ENCODE data around the gene PRXL2B.
"Not testable (repeated sequence)": the region's sequence is repeated elsewhere in the genome, so short reads cannot be mapped to it uniquely, and the experiment has no call there.

Gene PRXL2B

GRCh38 chr1:2552189-2552588 is 34.4 kb upstream of the PRXL2B start:
- H3K4me1 ChIP-seq (ENCODE audit: control insufficient read depth, insufficient read depth, low read length, unreplicated experiment) = peaks cover 23% of the 10 kb centered on the region
- no peak overlapping the region for H3K27ac ChIP-seq (ENCODE audit: low read depth, low read length)
- H2AFZ ChIP-seq (ENCODE audit: low read length, unreplicated experiment) = no peak overlapping the region
- H3K27me3 ChIP-seq (ENCODE audit: insufficient read depth, low read length) = no peaks in the 10 kb centered on the region
- no peaks in the 10 kb centered on the region for H3K79me2 ChIP-seq (ENCODE audit: control insufficient read depth, insufficient read depth, low read length, unreplicated experiment)
- H3K36me3 ChIP-seq (ENCODE audit: insufficient read depth, low read length) = no peaks in the 10 kb centered on the region
- H3K4me3 ChIP-seq (ENCODE audit: low read depth, low read length) = no peak overlapping the region

DNA sequence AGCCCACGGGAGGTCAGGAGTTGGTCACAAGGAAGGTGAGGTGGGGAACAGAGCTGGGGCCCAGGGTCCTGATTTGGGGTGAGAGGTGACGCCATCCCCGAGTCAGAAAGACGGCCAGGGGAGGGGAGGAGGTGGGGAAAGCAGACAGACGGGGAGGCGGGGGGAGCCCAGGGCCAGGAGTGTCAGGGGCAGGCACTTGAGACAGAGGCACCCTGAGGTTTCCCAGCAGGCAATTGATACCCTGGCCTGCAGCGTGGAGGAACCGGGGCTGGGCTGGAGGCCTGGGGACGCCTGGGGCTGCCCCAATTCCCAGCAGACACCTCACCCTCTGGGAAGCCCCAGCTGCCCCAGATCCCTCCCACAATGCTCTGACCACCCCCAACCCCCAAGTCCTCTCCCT is 33.5 kb upstream of the PRXL2B start:
- H3K4me1 ChIP-seq (ENCODE audit: control insufficient read depth, insufficient read depth, low read length, unreplicated experiment) = peaks cover 18% of the 10 kb centered on the region

DNA sequence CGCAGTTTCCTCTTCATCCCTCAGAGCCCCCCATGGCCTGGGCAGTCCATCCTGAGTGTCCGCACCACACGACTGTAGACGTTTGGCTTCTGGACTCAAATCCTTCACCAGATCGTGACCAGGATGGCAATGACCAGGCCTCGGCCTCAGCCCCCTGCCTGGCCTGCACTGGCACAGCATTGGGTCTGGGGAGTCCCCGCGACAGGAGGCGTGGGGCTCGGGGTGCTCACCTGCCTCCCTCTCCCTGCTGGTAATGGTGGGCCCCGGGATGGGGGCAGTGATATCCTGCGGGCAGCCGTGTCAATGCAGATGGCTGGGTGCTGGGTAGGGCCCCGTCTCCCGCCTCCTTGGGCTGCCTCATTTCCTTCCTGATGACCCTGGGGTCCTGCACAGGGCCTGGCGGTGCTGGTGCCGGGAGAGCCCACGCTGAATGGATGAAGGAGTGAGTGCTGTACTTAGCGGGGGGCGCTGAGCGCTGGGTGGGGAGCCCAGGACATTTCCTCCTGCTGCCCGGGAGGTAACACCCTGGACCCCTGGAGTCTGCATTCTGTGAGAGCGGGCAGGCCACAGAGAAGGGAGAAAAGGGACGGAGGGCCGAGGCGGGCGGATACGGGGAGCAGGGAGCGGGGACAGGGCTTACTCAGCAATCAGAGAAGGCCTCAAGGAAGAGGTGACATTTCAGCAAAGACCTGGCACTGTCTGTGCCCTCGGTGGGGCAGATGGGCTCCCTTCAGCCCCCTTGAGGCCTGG is 32.5 kb upstream of the PRXL2B start:
- Histone ChIP-seq H2AFZ (ENCODE audit: low read length, unreplicated experiment) (no peak overlapping the region), H3K4me3 (ENCODE audit: low read depth, low read length) (no peak overlapping the region), H3K36me3 (ENCODE audit: insufficient read depth, low read length) (no peaks in the 10 kb centered on the region), H3K27ac (ENCODE audit: low read depth, low read length) (no peak overlapping the region), H3K4me1 (ENCODE audit: control insufficient read depth, insufficient read depth, low read length, unreplicated experiment) (peaks cover 10% of the 10 kb centered on the region), H3K79me2 (ENCODE audit: control insufficient read depth, insufficient read depth, low read length, unreplicated experiment) (no peaks in the 10 kb centered on the region), H3K27me3 (ENCODE audit: insufficient read depth, low read length) (no peaks in the 10 kb centered on the region)

More for the DNA sequence above, 33.5 kb upstream of the PRXL2B start:
- H3K79me2 ChIP-seq (ENCODE audit: control insufficient read depth, insufficient read depth, low read length, unreplicated experiment); H3K27me3 ChIP-seq (ENCODE audit: insufficient read depth, low read length); H3K36me3 ChIP-seq (ENCODE audit: insufficient read depth, low read length); H3K27ac ChIP-seq (ENCODE audit: low read depth, low read length); H2AFZ ChIP-seq (ENCODE audit: low read length, unreplicated experiment); H3K4me3 ChIP-seq (ENCODE audit: low read depth, low read length): not testable (repeated sequence)

DNA sequence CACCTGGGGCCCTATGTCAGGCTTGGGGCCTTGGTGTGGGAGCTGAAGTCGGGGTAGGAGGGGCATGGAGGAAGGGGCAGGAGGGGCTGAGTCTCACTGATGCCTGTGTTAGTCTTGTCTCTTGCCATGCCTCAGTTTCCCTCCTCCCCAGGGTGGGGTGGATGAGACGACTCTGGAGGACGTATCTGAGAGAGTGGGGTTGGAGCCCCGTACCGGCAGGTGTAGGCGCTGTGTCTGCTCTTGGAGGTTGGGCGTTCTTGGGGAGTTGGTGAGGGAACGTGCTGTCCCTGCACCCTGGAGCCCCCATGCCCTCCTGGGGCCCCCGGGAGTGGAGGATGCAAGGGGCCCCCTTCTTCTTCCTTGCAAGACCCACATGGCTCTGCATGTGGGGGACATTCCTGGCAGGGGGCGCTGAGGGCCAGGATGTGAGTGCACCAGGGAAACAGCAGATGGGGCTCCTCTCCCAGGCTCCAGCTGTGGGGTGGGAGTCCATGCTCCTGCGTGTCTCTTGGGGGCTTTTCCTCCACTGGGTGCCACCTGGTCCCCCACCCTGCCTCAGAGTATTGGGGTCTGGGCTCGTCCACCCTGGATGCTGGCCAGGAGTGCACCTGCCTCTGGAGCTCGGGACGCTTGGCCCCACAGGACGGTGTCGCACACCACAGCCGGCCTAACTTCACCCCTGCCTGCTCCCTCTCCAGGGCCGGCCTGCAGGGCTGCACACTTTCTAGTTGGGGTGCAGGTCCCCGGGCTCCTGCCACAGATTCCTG is 31.8 kb upstream of the PRXL2B start:
- Histone ChIP-seq H3K27me3 (ENCODE audit: insufficient read depth, low read length) (no peaks in the 10 kb centered on the region), H2AFZ (ENCODE audit: low read length, unreplicated experiment) (no peak overlapping the region), H3K27ac (ENCODE audit: low read depth, low read length) (no peak overlapping the region), H3K79me2 (ENCODE audit: control insufficient read depth, insufficient read depth, low read length, unreplicated experiment) (no peaks in the 10 kb centered on the region), H3K4me3 (ENCODE audit: low read depth, low read length) (no peak overlapping the region), H3K4me1 (ENCODE audit: control insufficient read depth, insufficient read depth, low read length, unreplicated experiment) (peaks cover 9% of the 10 kb centered on the region), H3K36me3 (ENCODE audit: insufficient read depth, low read length) (no peaks in the 10 kb centered on the region)

DNA sequence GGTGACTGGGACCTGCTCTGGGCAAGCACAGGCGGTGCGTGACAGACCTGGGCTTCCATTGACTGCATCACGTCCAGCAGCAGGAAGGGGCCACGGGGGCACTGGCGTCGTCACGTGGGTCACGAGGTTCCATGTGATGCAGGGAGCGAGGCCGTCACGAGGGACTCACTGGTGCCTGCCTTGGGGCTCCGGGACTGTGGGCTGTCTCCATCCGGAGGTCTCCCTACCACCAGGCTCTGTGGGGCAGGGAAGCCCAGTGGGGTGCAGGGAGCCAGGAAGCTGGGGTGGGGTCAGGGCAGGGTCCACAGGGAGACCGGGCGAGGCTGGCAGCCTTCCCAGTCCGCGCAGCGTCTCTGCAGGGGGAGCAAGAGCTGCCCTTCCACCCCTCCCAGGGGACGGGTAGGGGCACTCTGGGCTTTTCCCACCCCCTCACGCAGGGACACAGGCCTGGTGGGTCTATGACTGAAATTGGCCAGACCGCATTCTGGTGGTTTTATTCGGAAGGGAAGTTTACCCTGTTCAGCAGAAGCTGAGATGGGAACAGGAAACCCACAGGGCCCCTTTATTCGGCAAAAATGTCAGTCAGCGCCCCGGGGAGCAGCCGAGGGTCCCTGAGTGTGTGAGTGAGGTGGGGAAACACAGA is 30.8 kb upstream of the PRXL2B start:
- Histone ChIP-seq H3K79me2 (ENCODE audit: control insufficient read depth, insufficient read depth, low read length, unreplicated experiment) (no peaks in the 10 kb centered on the region), H3K4me3 (ENCODE audit: low read depth, low read length) (peak overlapping the region; percentile 82)

DNA sequence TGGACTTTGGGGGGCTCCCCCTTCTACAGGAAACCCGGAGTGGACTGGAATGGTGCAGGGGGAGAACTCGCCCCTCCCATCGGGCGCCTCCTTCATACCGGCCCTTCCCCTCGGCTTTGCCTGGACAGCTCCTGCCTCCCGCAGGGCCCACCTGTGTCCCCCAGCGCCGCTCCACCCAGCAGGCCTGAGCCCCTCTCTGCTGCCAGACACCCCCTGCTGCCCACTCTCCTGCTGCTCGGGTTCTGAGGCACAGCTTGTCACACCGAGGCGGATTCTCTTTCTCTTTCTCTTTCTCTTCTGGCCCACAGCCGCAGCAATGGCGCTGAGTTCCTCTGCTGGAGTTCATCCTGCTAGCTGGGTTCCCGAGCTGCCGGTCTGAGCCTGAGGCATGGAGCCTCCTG is 30.3 kb upstream of the PRXL2B start, which contains the start of gene TNFRSF14:
Gene TNFRSF14 (plus strand): TSS at position 95 of the 401 bp plus-strand sequence. CDS start 294 bp downstream, at position 389.
- no peaks in the 10 kb centered on the region for H3K79me2 ChIP-seq (ENCODE audit: control insufficient read depth, insufficient read depth, low read length, unreplicated experiment)
- peaks cover 9% of the 10 kb centered on the region for H3K4me1 ChIP-seq (ENCODE audit: control insufficient read depth, insufficient read depth, low read length, unreplicated experiment)
- peak within 1 kb of the TSS; percentile 54; the same call in 1 of the 2 replicates for H3K27ac ChIP-seq (ENCODE audit: low read depth, low read length)
- H3K27me3 ChIP-seq (ENCODE audit: insufficient read depth, low read length) = no peaks in the 10 kb centered on the region
- H3K4me3 ChIP-seq (ENCODE audit: low read depth, low read length) = peak within 1 kb of the TSS; percentile 82
- peak within 1 kb of the TSS; percentile 84 for H2AFZ ChIP-seq (ENCODE audit: low read length, unreplicated experiment)
- no peaks in the 10 kb centered on the region for H3K36me3 ChIP-seq (ENCODE audit: insufficient read depth, low read length)

More for the DNA sequence above, 30.8 kb upstream of the PRXL2B start:
- H3K4me1 ChIP-seq (ENCODE audit: control insufficient read depth, insufficient read depth, low read length, unreplicated experiment) = peaks cover 9% of the 10 kb centered on the region
- peak overlapping the region; percentile 84 for H2AFZ ChIP-seq (ENCODE audit: low read length, unreplicated experiment)
- H3K36me3 ChIP-seq (ENCODE audit: insufficient read depth, low read length) = no peaks in the 10 kb centered on the region
- H3K27me3 ChIP-seq (ENCODE audit: insufficient read depth, low read length) = no peaks in the 10 kb centered on the region
- H3K27ac ChIP-seq (ENCODE audit: low read depth, low read length) = peak overlapping the region; percentile 54; the same call in 1 of the 2 replicates

- Histone ChIP-seq H3K27ac (ENCODE audit: low read depth, low read length) (peak overlapping the region; percentile 54; the same call in 1 of the 2 replicates), H3K4me1 (ENCODE audit: control insufficient read depth, insufficient read depth, low read length, unreplicated experiment) (peaks cover 9% of the 10 kb centered on the region)
These were observed 29.7 kb upstream of the PRXL2B start for GRCh38 chr1:2556678-2557481.

GRCh38 chr1:2557482-2558400 is 28.8 kb upstream of the PRXL2B start:
- Histone ChIP-seq H3K4me1 (ENCODE audit: control insufficient read depth, insufficient read depth, low read length, unreplicated experiment) (peaks cover 9% of the 10 kb centered on the region), H3K79me2 (ENCODE audit: control insufficient read depth, insufficient read depth, low read length, unreplicated experiment) (no peaks in the 10 kb centered on the region), H3K4me3 (ENCODE audit: low read depth, low read length) (peak overlapping the region; percentile 82; the same call in 1 of the 2 replicates), H3K36me3 (ENCODE audit: insufficient read depth, low read length) (no peaks in the 10 kb centered on the region), H3K27ac (ENCODE audit: low read depth, low read length) (no peak overlapping the region), H2AFZ (ENCODE audit: low read length, unreplicated experiment) (no peak overlapping the region), H3K27me3 (ENCODE audit: insufficient read depth, low read length) (no peaks in the 10 kb centered on the region)

More at GRCh38 chr1:2556678-2557481, 29.7 kb upstream of the PRXL2B start:
- no peaks in the 10 kb centered on the region for H3K27me3 ChIP-seq (ENCODE audit: insufficient read depth, low read length)
- no peaks in the 10 kb centered on the region for H3K79me2 ChIP-seq (ENCODE audit: control insufficient read depth, insufficient read depth, low read length, unreplicated experiment)
- peak overlapping the region; percentile 84 for H2AFZ ChIP-seq (ENCODE audit: low read length, unreplicated experiment)
- peak overlapping the region; percentile 82 for H3K4me3 ChIP-seq (ENCODE audit: low read depth, low read length)
- no peaks in the 10 kb centered on the region for H3K36me3 ChIP-seq (ENCODE audit: insufficient read depth, low read length)

GRCh38 chr1:2558420-2558819 is 28.2 kb upstream of the PRXL2B start:
- no peaks in the 10 kb centered on the region for H3K79me2 ChIP-seq (ENCODE audit: control insufficient read depth, insufficient read depth, low read length, unreplicated experiment)
- peaks cover 9% of the 10 kb centered on the region for H3K4me1 ChIP-seq (ENCODE audit: control insufficient read depth, insufficient read depth, low read length, unreplicated experiment)

More at GRCh38 chr1:2558420-2558819, 28.2 kb upstream of the PRXL2B start:
- H3K4me3 ChIP-seq (ENCODE audit: low read depth, low read length) = no peak overlapping the region
- no peak overlapping the region for H2AFZ ChIP-seq (ENCODE audit: low read length, unreplicated experiment)
- H3K27ac ChIP-seq (ENCODE audit: low read depth, low read length) = no peak overlapping the region
- H3K36me3 ChIP-seq (ENCODE audit: insufficient read depth, low read length) = no peaks in the 10 kb centered on the region
- H3K27me3 ChIP-seq (ENCODE audit: insufficient read depth, low read length) = no peaks in the 10 kb centered on the region

All from ACC112 (cell line).